Neural crest cell (in vitro differentiated cells): ENCODE measurements around the gene IMMT. TPM values are rescaled to one million over a fixed set of nuclear protein-coding genes. Genes with fewer than 3 reads are reported as not detected.

Experiments used
- DNase-seq: peaks from one replicate; pipeline ENCODE4 v3.0.0; 2021; ENCODE audit warnings: low read depth, mixed read lengths, low spot score
- H3K27ac Mint-ChIP-seq: one replicate; pipeline ENCODE4 v1.8.0; 2021; ENCODE audit warnings: mild to moderate bottlenecking, mixed read lengths; ENCODE audit not compliant: unreplicated experiment
- H3K27me3 Mint-ChIP-seq: 2 replicates; pipeline ENCODE4 v1.8.0; 2021; ENCODE audit warnings: low read depth, mild to moderate bottlenecking, mixed read lengths
- H3K36me3 Mint-ChIP-seq: 2 replicates; pipeline ENCODE4 v1.8.0; 2021; ENCODE audit warnings: low read depth, mild to moderate bottlenecking, mixed read lengths
- H3K4me1 Mint-ChIP-seq: 2 replicates; pipeline ENCODE4 v1.8.0; 2021; ENCODE audit warnings: mixed read lengths
- H3K4me3 Mint-ChIP-seq: one replicate; pipeline ENCODE4 v1.8.0; 2021; ENCODE audit warnings: mild to moderate bottlenecking, mixed read lengths
- H3K9me3 Mint-ChIP-seq: 2 replicates; pipeline ENCODE4 v1.8.0; 2021; ENCODE audit warnings: mixed read lengths
- CTCF ChIP-seq: fragments of 200-600 bp; sonication (generic); conservative IDR thresholded peaks from 2 replicates; pipeline ENCODE4 v1.5.0; 2021; ENCODE audit warnings: antibody characterized with exemption, mild to moderate bottlenecking
- total RNA-seq: library from RNA; stranded (reverse); gene quantifications from 2 replicates; pipeline ENCODE4 v1.2.1, GENCODE V29; 2021

IMMT gene
- total RNA-seq, 1 donor from 2014 or later: 120 TPM

GRCh38 chr2:86234563-86235131, 39.4 kb upstream of the IMMT start:
- no peak for DNase-seq
- Mint-ChIP-seq H3K27ac (no peak overlapping the region), H3K4me1 (peaks cover 50% of the 10 kb centered on the region), H3K36me3 (no peaks in the 10 kb centered on the region), H3K9me3 (no peaks in the 10 kb centered on the region), H3K4me3 (no peak overlapping the region), H3K27me3 (no peaks in the 10 kb centered on the region)
- no peak for TF ChIP-seq CTCF

- H3K27ac Mint-ChIP-seq: peak overlapping the region; percentile 29
- no peaks in the 10 kb centered on the region for H3K27me3 Mint-ChIP-seq
- H3K4me3 Mint-ChIP-seq: no peak overlapping the region
- no peaks in the 10 kb centered on the region for H3K9me3 Mint-ChIP-seq
- H3K36me3 Mint-ChIP-seq: no peaks in the 10 kb centered on the region
- H3K4me1 Mint-ChIP-seq: peaks cover 46% of the 10 kb centered on the region
- DNase-seq: no peak
- TF ChIP-seq CTCF: no peak
Observed at GRCh38 chr2:86233436-86233835, 38.2 kb upstream of the IMMT start.

GRCh38 chr2:86232910-86233309, 37.6 kb upstream of the IMMT start:
- H3K36me3 Mint-ChIP-seq: no peaks in the 10 kb centered on the region
- no peaks in the 10 kb centered on the region for H3K27me3 Mint-ChIP-seq
- no peaks in the 10 kb centered on the region for H3K9me3 Mint-ChIP-seq
- H3K27ac Mint-ChIP-seq: no peak overlapping the region
- TF ChIP-seq CTCF: no peak
- no peak overlapping the region for H3K4me3 Mint-ChIP-seq
- no peak for DNase-seq
- peaks cover 44% of the 10 kb centered on the region for H3K4me1 Mint-ChIP-seq

GRCh38 chr2:86232373-86232784, 37.1 kb upstream of the IMMT start:
- Mint-ChIP-seq H3K27ac (no peak overlapping the region), H3K4me1 (peaks cover 44% of the 10 kb centered on the region), H3K27me3 (no peaks in the 10 kb centered on the region), H3K36me3 (no peaks in the 10 kb centered on the region), H3K4me3 (no peak overlapping the region), H3K9me3 (no peaks in the 10 kb centered on the region)
- DNase-seq: no peak
- no peak for TF ChIP-seq CTCF

- no peaks in the 10 kb centered on the region for H3K36me3 Mint-ChIP-seq
- no peaks in the 10 kb centered on the region for H3K9me3 Mint-ChIP-seq
- H3K4me3 Mint-ChIP-seq: no peak overlapping the region
- TF ChIP-seq CTCF: no peak
- peaks cover 40% of the 10 kb centered on the region for H3K4me1 Mint-ChIP-seq
- no peak for DNase-seq
- H3K27me3 Mint-ChIP-seq: no peaks in the 10 kb centered on the region
- H3K27ac Mint-ChIP-seq: no peak overlapping the region
Observed at GRCh38 chr2:86231680-86232372, 36.6 kb upstream of the IMMT start.
